NCI-H2171 (cell line): ENCODE data around the gene RNASEH2A.
"Not testable (repeated sequence)": the region's sequence is repeated elsewhere in the genome, so short reads cannot be mapped to it uniquely, and the experiment has no call there.

Experiments
- DNase-seq: peaks from one replicate; lab custom pipeline; 2025; lab: John Stamatoyannopoulos, UW

The RNASEH2A gene

DNA sequence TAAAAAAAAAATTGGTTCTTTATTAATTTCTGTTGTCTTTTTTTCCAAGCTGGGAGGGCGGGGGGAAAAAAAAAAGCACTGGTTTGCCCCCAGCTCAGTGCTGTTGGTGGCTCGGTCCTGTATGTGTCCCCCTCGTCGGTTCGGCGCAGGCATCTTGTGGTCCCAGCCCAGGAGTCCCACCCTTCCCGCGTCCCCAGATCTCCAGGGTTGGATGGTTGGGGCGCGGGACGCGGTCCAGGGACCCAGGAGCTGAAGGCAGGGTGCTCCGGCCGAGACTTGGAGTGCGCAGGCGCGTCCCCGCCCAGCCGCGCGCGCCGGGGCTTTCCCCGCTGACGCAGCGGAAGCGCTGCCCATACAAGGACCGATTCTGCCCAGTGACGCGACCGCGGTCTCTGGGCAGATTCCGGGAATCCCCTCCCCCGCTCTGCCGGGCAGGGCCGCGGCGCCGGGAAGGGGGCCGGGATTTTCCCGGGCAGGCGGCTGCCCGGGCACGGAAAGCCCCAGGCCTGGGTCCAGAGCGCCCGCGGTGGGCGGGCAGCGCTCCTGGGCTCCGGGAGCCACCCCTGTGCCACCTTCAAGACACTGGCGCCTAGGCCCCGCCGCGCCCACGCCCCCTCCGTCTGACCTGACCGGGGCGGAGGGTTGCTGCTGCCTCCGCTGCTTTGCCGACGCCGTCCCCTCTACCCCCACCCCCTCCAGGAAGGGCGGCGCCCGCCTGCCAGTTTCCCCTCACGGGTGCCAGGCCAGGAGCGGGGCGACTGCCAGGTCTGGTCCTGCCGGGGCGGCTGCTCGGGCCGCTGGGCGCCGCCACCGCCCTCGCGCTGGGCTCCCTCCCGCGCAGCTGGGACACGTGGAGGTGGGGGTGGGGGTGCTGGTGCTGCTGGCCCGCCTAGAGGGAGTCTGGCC, 12.8 kb upstream of the RNASEH2A start:
- peak; percentile 85 for DNase-seq

DNA sequence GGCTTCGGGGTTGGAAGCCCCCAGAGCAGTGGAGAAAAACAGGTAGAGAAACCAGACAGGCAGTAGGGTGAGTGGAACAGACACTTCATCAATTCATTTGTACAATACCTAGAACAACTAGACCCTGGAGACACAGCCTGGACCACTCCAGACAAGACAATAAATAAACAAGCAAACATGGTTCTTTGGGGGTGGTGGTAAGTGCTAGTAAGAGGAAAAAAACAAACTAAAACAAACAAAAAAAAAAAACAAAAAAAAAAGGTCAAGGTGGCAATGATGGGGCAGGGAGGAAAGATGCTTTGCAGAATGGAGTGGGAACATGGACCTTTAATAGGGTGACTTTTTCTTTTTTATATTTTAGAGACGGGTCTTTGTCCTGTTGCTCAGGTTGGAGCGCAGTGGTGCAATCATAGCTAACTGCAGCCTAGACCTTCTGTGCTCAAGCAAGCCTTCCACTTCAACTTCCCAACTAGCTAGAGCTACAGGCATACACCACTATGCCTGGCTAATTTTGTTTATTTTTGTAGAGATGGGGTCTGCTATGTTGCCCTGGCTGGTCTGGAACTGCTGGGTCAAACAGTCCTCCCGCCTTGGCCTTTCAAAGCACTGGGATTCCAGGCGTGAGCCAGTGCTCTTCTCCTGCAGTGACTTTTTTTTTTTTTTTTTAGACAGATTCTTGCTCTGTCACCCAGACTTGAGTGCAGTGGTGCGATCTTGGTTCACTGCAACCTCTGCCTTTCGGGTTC, 12.0 kb upstream of the RNASEH2A start:
- no peak for DNase-seq

GRCh38 chr19:12794971-12795381, 11.4 kb upstream of the RNASEH2A start:
- no peak for DNase-seq

DNA sequence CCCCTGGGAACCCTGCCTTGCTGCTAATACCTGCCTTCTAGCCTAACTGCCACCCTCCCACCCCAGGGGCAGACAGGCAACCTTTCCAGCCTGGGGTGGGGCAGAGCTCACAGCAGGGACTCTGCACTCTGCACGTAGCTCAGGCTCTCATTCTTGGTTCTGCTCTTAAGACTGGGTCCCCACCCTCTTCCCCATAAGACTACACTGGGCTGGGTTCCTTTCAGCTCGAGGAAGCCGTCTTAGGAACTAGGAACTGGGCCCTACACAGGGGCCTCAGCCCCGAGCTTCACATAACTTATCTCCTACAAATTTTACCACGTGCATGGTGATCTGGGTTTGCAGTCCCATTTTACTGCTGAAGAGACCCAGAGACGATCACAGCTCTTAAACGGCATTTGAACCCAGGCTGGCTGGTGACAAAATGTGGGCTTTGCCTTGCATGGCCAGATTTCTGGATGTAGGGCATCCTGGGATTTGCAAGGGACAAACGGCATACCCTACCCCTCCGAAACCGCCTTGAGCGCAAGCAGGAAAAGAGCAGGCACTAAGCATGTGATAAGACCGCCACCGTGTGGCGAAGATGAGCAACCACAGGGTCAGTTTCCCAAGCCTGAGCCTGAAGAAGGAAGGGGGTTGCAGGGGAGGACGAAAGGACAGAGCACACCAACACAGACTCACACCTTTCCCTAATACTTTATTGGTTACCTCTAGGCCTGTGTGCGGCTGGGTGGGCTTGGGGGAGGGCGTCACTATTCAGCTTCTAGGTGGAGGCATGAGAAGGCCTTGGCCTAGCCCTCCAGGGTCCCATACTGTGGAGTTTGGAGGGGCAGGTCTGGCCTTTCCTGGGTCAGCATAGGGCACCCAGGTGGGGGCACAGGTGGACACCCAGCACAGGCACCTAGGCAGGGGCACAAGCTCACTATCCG, 10.0 kb upstream of the RNASEH2A start:
- peak; percentile 74 for DNase-seq

DNA sequence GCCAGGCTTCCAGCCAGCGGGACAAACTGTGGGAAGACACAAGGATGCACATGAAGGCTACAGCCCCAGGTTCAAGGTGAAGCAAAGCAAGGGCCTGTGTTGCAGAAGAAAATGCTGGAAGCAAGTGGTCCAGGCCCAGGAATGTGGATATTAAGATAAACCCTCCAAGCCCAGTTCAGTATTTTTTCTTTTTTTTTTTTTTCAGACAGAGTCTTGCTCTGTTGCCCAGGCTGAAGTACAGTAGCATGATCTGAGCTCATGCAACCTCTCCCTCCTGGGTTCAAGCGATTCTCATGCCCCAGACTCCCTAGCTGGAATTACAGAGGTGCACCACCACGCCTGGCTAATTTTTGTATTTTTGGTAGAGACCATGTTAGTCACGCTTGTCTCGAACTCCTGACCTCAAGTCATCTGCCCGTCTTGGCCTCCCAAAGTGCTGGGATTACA, 9.2 kb upstream of the RNASEH2A start:
- DNase-seq: no peak

DNA sequence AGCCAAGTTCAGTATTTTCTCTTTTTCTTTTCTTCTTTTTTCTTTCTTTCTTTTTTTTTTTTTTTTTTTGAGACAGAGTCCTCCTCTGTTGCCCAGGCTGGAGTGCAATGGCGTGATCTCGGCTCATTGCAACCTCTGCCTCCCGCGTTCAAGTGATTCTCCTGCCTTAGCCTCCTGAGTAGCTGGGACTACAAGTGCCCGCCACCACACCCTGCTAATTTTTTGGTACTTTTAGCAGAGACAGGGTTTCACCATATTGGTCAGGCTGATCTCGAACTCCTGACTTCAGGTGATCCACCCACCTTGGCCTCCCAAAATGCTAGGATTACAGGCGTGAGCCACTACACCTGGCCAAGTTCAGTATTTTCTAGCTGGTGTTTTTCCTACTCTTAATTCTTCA, 8.8 kb upstream of the RNASEH2A start:
- not testable (repeated sequence) for DNase-seq

GRCh38 chr19:12799742-12800465, 6.5 kb upstream of the RNASEH2A start:
- DNase-seq: no peak

- no peak for DNase-seq
Measured at GRCh38 chr19:12800466-12800770, 6.0 kb upstream of the RNASEH2A start.

- no peak for DNase-seq
Measured at GRCh38 chr19:12800923-12801465, 5.4 kb upstream of the RNASEH2A start.

- DNase-seq: peak; percentile 64
Measured at GRCh38 chr19:12801466-12802266, 4.7 kb upstream of the RNASEH2A start, which contains the start of the genes PRDX2 and THSD8. Gene PRDX2 (minus strand): TSS chr19:12801800. CDS start chr19:12801261, 539 bp downstream. Gene THSD8 (plus strand): TSS chr19:12802069. CDS start chr19:12802072, 3 bp downstream.

DNA sequence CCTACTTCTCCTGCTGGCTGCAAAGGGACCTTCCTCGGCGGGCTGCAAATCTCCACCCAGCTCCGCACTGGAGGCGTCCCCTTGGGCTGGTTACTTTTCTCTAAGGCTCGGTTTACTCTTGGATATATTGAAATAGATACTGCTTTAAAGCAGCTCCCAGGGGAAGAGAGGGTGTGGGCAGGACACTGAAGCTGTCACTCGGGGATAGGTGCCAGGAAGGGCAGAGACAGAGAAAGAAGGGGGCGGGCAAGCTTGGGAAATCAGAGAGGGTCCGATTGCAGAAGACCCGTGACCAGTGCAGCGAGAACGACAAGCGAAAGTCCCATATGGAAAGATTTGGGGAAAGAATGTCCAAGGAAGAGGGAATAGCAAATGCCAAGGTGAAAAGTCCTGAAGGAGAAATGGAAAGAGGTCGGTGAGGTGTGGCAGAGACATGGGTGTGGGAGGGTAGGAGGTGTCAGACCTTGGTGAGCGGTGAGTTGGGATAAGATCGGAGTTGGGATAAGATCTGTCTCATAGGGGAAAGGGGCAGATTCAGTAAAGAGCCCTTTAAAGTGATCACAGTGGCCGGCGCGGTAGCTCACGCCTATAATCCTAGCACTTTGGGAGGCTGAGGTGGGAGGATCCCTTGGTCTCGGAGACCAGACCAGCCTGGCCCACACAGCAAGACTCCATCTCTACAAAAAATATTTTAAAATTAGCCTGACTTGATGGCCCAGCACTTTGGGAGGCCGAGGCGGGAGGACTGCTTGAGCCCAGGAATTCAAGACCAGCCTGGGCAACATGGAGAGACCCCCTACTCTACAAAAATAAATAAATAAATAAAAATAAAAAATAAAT, 3.9 kb upstream of the RNASEH2A start:
- peak; percentile 55 for DNase-seq

DNA sequence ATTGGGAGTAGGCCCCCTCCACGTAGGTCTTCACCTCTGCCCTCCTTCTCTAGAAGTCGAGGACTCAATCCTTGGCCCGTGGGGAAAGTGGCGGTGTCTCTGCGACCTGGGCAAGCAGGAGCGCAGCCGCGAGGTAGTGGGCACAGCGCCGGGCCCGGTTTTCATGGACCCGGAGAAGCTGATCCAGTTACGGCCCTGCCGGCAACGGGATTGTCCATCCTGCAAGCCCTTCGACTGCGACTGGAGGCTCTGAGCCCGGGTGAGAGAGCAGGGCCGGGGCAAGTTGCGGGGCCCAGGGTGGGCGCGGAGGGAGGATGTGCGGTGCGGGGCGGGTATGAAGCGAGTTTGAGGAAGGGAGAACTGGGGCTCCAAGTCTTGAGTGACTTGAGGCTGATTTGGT, 2.3 kb upstream of the RNASEH2A start:
- DNase-seq: no peak

- no peak for DNase-seq
Measured at GRCh38 chr19:12815088-12815487, 8.7 kb downstream of the RNASEH2A start.

- DNase-seq: not testable (repeated sequence)
Measured at GRCh38 chr19:12817188-12817587, 10.8 kb downstream of the RNASEH2A start.

DNA sequence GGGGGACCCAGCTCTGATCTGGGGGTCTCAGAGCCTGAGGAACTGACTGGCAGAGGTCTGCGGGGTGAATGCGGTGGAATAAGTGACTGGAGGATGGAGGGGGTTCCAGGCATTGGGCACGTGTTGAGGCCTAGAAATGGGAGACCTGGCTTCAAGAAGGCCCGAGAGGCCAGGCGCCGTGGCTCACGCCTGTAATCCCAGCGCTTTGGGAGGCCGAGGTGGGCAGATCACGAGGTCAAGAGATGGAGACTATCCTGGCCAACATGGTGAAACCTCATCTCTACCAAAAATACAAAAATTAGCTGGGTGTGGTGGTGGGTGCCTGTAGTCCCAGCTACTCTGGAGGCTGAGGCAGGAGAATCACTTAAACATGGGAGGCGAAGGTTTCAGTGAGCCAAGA, 11.4 kb downstream of the RNASEH2A start:
- not testable (repeated sequence) for DNase-seq

- DNase-seq: no peak
Measured at GRCh38 chr19:12821761-12822160, 15.4 kb downstream of the RNASEH2A start.

DNA sequence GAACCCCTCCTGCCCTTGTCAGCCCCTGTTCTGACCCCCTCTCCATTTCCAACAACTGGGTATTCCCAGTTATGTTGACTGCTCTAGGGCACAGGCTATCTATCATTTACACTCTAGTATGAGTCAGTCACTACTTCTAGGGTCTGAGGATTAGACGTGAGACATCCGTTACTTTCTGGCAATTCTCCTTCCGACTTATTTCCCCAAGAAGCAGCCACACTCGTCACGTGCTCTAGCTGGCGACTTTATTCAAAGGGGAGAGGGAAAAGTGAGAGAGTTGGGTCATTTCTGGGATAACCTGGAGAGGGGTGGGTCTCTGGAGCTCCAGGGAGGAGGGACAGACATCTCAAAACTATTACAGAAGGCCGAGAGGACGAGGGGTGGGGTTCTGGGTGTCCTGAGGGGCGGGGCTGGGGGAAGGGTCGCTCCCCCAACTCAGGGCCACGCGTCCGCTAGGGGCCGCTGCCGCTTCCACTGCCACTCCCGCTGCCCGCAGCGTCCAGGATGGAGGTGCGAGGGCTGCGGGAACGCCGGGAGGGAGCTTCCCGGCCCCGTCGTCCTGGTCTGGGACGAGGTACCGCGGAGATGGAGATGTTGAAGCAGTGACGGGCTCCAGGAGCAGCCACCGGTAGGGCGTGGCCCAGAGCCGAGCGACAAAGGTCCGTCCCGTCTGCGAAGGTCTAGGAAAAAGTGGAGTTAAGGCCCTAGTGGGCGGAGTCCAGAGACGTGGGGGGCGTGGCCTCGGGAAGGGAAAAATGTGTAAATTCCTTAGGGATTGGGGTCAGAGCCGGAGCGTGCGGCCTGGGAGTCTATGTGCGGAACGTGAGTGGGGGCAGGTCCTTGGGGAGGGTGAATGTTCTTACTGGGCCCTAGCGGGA, 19.1 kb downstream of the RNASEH2A start:
- no peak for DNase-seq

GRCh38 chr19:12828494-12828893, 22.1 kb downstream of the RNASEH2A start:
- DNase-seq: peak; percentile 80
